Keratinocyte (primary cell): ENCODE data around the gene SMURF2.

ENCODE experiments used
- EZH2 ChIP-seq: IDR thresholded peaks from one replicate; pipeline ENCODE4 v1.6.1; 2012; ENCODE audit warnings: inconsistent platforms, mild to moderate bottlenecking, low read length, moderate library complexity
- TF ChIP-seq, protein P1 (sequence below), 3 experiments: IDR thresholded peaks in 1 of 3; conservative IDR thresholded peaks in 1 of 3; optimal IDR thresholded peaks in 1 of 3; 2 replicates in 2 of 3; 3 replicates in 1 of 3; pipeline versions ENCODE3 to v1.5.1; 2011; ENCODE audit warnings: low read length in 3 of 3, mild to moderate bottlenecking in 3 of 3, moderate library complexity in 2 of 3, control low read depth in 1 of 3, inconsistent platforms in 1 of 3; ENCODE audit not compliant: insufficient read depth in 2 of 3; ENCODE audit errors: extremely low read depth in 1 of 3

DNA sequence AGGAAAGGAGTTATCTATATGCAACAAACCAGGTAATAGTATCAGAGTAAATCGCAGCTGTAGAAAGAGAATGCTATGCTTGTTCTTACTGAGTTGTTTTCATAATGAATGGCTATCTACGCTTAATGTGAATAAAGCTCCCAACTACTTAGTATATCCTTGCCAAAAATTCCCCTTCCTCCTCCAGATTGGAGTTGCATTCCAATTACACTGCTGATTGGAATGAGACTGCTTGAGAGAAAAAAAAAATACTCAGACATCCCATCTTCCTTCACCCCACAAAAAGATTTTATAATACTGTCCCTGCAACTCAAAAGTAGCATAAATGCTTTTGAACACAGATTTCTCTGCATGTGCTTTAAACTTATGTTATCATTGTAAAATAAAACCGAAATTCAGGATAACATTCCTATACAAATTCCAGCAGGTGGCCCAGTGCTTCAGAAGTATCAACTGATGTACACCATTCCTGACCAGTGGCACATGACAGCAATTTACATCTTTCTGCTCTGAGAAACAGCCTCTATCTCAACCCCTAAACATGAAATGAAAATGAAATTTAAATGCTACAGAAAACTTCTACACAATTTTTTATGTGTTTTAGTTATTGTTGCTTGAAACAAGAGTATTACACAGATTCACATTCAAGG is 47.0 kb downstream of the SMURF2 start:
- TF ChIP-seq, protein P1, sequence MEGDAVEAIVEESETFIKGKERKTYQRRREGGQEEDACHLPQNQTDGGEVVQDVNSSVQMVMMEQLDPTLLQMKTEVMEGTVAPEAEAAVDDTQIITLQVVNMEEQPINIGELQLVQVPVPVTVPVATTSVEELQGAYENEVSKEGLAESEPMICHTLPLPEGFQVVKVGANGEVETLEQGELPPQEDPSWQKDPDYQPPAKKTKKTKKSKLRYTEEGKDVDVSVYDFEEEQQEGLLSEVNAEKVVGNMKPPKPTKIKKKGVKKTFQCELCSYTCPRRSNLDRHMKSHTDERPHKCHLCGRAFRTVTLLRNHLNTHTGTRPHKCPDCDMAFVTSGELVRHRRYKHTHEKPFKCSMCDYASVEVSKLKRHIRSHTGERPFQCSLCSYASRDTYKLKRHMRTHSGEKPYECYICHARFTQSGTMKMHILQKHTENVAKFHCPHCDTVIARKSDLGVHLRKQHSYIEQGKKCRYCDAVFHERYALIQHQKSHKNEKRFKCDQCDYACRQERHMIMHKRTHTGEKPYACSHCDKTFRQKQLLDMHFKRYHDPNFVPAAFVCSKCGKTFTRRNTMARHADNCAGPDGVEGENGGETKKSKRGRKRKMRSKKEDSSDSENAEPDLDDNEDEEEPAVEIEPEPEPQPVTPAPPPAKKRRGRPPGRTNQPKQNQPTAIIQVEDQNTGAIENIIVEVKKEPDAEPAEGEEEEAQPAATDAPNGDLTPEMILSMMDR (optimal IDR thresholded peaks at IDR 0.05 in 1 of 3, IDR thresholded peaks at IDR 0.05 in 1 of 3, conservative IDR thresholded peaks at IDR 0.05 in 1 of 3; ENCODE audit: extremely low read depth in 1 of 3, insufficient read depth in 2 of 3, low read length in 3 of 3), result no peak
- no peak for TF ChIP-seq EZH2
